Stimulated activated CD8-positive, alpha-beta memory T cell treated with anti-CD3 and anti-CD28 coated beads, Interleukin-7, amount 100 ng/mL, for 1 hour (primary cell): Measurements from ENCODE around the gene EXD3.
"Not testable (repeated sequence)": the region's sequence is repeated elsewhere in the genome, so short reads cannot be mapped to it uniquely, and the experiment has no call there.

Experiments
- DNase-seq, 2 donors: peaks; one replicate each; pipeline ENCODE4 v3.0.0-alpha.2; 2020; ENCODE audit warnings: low read depth in 2 of 2

Gene EXD3

DNA sequence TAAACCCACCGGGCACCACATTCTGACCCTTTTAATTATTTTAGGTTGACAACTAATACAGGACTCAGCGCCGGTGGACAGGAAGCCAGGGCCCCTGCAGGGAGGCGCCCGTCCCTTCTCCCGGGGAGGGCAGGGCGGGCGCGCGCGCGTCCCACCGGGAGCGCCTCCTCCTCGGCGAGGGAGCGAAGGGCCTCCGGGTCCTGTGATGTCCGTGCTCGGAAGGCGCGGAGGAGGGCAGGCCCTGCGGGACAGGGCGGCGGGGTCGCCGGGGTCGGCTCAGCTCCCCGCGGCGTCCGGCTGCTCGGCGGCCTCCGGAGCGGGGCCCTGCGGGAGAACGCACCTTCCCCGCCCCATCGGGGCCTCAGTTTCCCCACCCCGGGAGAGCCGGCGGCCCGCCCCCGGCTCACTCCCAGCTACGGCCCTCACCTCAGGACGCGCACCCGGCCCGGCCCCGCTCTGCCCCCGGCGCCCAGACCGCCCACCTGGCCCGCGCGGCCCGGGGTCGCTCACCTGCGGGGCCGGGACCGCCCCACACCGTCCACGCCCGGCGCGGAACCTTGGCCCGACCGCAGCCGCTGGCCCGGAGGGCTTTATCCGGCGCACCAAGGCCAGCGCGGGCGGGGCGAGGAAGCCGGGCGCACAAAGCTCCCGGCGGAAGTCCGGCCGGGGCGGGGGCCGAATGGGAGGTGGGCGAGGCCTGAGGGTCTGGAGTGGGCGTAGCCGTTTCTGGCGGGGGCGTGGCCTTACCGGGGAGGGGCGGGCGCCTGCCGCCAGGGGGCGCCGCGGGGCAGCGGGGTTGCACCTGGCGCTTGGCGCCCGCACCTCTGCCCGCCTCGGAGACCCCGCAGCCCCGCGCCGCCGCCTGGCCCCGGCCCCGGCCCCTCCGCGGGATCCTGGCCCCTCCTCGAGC lies at the start of gene EXD3, which contains the start of gene NOXA1:
TSS of gene EXD3 (minus strand) at position 559 of the 910 bp plus-strand sequence. CDS start 27,805 bp downstream, outside the sequence.
TSS of gene NOXA1 (plus strand) at position 790 of the 910 bp plus-strand sequence. CDS start 137 bp downstream, outside the sequence.
- DNase-seq, result peak; percentile 90 to 92

DNA sequence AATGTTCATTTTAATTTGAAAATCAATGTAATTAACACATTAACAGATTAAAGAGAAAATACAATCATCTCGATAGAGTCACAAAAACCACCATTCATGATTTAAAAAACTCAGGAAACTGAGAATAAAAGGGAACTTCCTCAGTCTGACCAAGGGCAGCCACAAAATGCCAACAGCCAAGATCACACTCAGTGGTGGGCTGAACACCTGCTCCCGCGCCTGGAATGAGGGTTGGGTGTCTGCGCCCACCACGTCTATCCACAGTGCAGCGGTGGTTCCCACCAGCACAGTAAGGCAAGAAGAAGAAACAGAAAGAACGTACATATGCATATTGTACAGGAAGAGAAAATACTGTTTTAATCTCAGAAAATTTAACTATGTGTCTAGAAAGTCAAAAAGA lies 47.8 kb upstream of the EXD3 start:
- DNase-seq, result no peak

DNA sequence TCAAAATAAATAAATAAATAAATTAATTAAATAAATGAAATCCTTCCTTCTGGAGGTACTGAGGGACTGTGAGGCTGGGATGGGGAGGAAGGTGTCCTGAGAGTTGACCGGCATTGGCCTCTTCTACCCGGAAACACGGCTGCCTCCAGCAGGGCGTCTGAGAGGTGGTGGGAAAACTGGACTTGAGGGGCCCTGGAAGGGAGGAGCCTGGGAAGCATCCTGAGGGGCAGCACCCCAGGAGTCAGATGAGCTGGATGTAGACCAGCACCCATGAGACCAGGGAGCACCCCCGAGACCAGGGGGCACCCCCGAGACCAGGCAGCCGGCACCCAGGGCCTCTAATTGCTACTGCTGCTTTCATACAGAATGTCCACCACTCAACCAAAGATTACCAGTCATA lies 44.9 kb upstream of the EXD3 start:
- DNase-seq, result no peak

GRCh38 chr9:137467161-137467581 lies 44.2 kb upstream of the EXD3 start:
- DNase-seq, result no peak

- not testable (repeated sequence) for DNase-seq
Observed at GRCh38 chr9:137466389-137467085, 43.6 kb upstream of the EXD3 start.

DNA sequence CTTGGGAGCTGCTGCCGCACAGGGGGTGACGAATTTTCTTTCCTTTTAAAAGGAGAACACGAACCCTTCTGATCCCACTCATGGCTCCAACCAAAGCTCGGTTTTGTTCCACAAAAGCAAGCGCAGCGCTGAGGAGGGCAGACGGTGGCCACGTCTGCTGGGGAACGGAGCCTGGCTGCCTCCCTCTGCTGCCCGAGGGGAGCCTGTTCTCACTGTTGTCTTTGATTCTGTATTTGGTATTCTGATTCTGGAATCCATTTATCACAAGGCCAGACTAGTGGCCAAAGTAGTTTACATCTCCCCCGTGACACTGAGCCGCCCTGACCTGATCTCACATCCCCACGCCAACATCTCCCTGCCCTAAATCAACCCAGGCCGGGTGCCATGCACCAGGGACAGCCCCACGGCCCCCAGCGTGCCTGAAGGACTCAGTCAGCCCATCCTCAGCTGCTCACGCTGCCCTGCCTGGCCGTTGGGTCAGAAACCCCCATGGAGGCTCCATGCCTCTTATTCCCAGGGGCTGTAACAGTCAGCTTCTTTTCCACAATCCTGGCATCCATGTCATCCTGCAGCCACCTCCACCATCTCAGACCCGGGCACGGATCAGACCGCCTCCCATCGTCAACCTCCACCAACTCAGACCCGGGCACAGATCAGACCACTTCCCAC lies 42.9 kb upstream of the EXD3 start:
- DNase-seq, result no peak

DNA sequence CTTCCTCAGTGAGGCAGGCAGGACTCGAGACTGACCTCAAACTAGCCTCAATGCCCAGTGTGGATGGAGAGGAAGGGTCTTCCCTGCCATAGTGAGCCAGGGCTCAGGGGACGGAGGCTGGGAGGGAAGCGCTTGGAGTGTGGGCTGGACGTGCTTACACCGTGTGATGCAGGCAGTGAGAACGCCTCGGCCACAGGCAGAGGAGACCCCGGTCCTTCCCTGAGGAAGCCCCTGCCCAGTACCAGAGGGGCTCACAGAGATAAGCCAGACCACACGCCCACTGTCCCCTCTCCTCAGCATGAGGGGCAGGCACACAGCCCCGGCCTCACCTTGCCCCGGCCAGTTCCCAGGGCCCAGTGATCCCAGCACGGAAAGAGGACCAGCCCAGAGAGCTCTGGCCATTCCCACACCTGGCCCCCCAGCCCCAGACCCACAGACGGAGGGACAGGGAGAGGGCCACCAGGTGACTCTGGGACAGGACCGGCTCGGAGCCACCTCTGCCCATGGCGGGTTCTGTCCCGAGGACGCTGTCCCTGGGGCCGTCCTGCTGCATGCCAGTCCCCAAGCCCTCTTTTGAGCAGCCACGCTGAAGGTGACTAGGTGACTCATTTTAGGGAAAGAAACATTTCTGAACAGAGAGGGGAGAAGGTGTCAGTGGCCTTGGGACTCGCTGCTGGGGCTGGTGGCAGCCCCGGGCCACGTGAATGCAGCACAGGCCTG lies 42.2 kb upstream of the EXD3 start:
- no peak for DNase-seq

DNA sequence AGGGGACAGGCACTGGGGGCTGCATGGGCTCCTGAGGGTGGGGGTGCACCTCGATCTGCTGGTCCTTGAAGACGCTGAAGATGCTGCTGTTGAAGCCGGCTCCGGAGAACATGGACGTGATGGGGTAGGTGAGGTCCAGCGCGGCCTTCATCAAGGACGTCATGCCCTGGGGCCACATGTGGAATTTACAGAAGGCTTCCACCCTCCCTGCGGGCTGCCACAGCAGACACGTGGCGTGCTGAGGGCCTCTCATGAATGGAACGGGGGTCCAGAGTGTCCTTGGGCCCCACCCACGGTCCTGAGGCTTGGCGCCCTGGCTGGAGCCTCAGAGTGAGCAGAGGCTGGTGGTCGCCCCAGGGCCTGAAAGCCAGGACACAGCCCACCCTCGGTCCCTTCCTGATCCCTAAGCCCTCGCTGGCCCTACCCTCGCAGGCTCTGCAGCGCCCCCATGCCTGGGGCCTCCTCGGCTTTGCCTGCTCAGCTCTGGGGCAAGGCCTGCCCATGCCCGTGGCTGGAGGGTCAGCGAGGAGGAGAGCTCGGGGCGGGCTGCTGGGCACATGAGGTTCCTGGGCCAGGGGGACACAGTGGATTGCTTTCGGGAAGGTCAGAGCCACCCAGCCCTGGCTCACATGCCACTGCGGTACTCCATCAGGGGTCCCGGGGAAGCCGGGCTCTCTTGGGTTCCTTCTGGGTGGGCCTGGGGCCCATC lies 41.5 kb upstream of the EXD3 start:
- no peak for DNase-seq

DNA sequence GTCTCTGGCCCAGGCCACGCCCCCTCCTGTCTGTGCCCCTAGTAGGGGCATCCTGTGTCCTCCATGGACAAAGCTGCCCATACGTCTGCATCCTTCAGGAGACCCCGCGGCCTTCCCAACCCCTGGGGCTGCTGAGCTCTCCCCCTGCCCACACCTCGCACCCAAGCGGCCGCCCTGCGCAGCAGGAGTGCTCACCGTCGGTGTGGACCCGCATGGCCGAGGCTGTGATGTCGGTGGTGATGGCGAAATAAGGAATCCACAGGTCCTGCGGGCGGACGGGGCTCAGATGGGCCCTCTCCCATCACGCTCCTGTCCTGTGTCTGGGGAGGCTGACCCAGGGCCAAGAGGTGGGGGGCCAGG lies 40.9 kb upstream of the EXD3 start:
- no peak for DNase-seq

GRCh38 chr9:137462986-137463930 lies 40.3 kb upstream of the EXD3 start:
- no peak for DNase-seq

GRCh38 chr9:137462396-137462985 lies 39.5 kb upstream of the EXD3 start:
- DNase-seq, result no peak

DNA sequence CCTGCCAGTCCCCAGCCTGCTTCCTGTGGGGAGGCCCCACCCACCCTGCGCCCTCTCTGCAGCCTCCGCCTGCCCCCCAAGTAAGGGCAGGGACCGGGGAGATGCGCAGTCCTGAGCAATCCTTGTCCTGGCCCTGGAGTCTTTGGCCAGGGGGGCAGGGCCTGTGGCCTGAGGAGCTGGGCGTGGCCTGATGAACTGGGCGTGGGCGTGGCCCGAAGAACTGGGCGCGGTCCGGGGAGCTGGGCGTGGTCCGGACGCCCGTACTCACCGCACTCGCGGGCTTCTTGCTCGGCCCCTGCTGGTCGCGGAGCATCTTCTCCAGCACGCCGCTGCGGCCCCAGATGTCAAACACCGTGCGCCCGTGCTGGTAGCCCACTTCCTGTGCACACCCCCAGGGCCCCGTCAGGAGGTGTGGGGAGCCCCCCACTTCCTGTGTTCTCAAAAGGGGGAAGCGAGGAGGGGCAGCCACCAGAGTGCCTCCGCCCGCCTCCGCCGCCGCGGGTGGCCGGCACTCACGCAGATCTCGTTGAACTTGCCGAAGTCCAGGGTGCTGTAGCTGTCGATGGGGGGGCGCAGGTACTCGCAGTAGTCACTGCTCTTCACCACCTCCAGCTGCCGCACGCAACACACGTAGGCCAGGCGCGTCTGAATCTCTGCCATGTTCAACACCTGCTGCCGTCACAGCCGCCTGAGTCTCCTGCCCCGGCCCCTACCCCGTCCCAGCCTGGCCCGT lies 38.9 kb upstream of the EXD3 start:
- peak; percentile 58 to 67 for DNase-seq

DNA sequence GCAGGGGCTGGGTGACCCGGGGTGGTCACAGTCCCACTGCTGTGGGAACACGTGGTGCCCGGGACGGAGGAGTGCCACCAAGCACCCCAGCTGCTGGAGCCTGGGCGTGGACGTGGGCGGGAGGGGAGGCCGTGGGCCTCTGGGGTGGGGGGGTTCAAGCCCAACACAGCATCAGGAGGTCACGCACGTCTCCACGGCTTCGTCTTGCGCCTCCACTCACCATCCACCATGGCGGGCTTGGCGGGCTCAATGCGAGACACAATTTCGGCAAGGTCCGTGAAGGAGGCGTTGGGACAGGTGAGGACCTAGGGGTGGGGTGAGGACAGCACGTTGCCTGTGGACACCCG lies 38.3 kb upstream of the EXD3 start:
- DNase-seq, result no peak

GRCh38 chr9:137460363-137461315 lies 37.7 kb upstream of the EXD3 start:
- no peak for DNase-seq

GRCh38 chr9:137459601-137460362 lies 36.8 kb upstream of the EXD3 start:
- DNase-seq, result no peak

GRCh38 chr9:137459152-137459600 lies 36.2 kb upstream of the EXD3 start, which contains the start of gene NSMF:
Gene NSMF, minus strand, starts transcription at chr9:137459334. Its CDS starts 232 bp downstream, at chr9:137459102.
- peak; percentile 85 to 89 for DNase-seq
